Endothelial cell of umbilical vein (primary cell): Measurements from ENCODE around the gene CAMP. TPM values are rescaled to one million over a fixed set of nuclear protein-coding genes. Genes with fewer than 3 reads are reported as not detected.

Experiments
- BruUV-seq: library from RNA; stranded (reverse); fragments of 400-500 nt; replicated peaks from 2 replicates; lab custom pipeline; 2021; lab: Mats Ljungman, UMichigan
- CTCF ChIA-PET: fragments of 300-600, 350-600 bp; sonication (Branson Sonifier 250); formaldehyde crosslinking; loops from one replicate; lab custom pipeline; 2021; ENCODE audit warnings: antibody characterized with exemption, inconsistent platforms; lab: Charles Lee
- POLR2A ChIA-PET: fragments of 300-600, 350-600 bp; sonication (Branson Sonifier 250); formaldehyde crosslinking; loops from one replicate; lab custom pipeline; 2021; ENCODE audit warnings: antibody characterized with exemption, inconsistent platforms; lab: Charles Lee
- DNase-seq: peaks from one replicate; pipeline ENCODE4 v3.0.0-alpha.2; 2011; ENCODE audit warnings: low read depth, low spot score
- FAIRE-seq: peaks from 2 replicates; lab custom pipeline; 2011; peaks lifted over from hg19 to GRCh38; lab: Jason Lieb, UNC
- H2AFZ ChIP-seq: 2 replicates; pipeline ENCODE4 v1.6.0; 2012; ENCODE audit warnings: low read depth, low read length, control low read depth, inconsistent platforms
- H3K27ac ChIP-seq: 2 replicates; pipeline ENCODE4 v1.5.1; 2011; ENCODE audit warnings: low read depth, mild to moderate bottlenecking, control low read depth, low read length, moderate library complexity; ENCODE audit not compliant: insufficient read depth
- H3K27me3 ChIP-seq, 2 experiments: 2 replicates each; pipeline versions ENCODE4 v1.6.0 to v1.6.1; 2011; ENCODE audit warnings: low read length in 2 of 2, mixed read lengths in 1 of 2; ENCODE audit not compliant: control insufficient read depth in 2 of 2, insufficient read depth in 2 of 2
- H3K36me3 ChIP-seq, 2 experiments: 2 replicates in 1 of 2; 3 replicates in 1 of 2; pipeline ENCODE4 v1.5.1; 2011; ENCODE audit warnings: low read length in 2 of 2, mild to moderate bottlenecking in 1 of 2, moderate library complexity in 1 of 2; ENCODE audit not compliant: control insufficient read depth in 2 of 2, insufficient read depth in 2 of 2; ENCODE audit errors: extremely low read depth in 1 of 2
- H3K4me1 ChIP-seq: 3 replicates; pipeline ENCODE4 v1.5.1; 2011; ENCODE audit warnings: mild to moderate bottlenecking, low read length; ENCODE audit not compliant: control insufficient read depth, insufficient read depth; ENCODE audit errors: extremely low read depth
- H3K4me2 ChIP-seq: 2 replicates; pipeline ENCODE4 v1.6.1; 2011; ENCODE audit warnings: low read length, control low read depth, mixed read lengths; ENCODE audit not compliant: insufficient read depth
- H3K4me3 ChIP-seq, 3 experiments: fragments of 200-600 bp in 1 of 3; sonication (generic), shearing (Covaris generic) in 1 of 3; replicated peaks in 1 of 3; 2 replicates each; pipeline ENCODE4 v1.5.1; 2011 to 2016; ENCODE audit warnings: control low read depth in 3 of 3, low read length in 3 of 3, mild to moderate bottlenecking in 2 of 3, inconsistent platforms in 1 of 3, low read depth in 1 of 3, moderate library complexity in 1 of 3; ENCODE audit not compliant: insufficient read depth in 1 of 3
- H3K79me2 ChIP-seq: 2 replicates; pipeline ENCODE4 v1.6.0; 2012; ENCODE audit warnings: low read length, inconsistent platforms; ENCODE audit not compliant: control insufficient read depth, insufficient read depth
- H3K9ac ChIP-seq: replicated peaks from 2 replicates; pipeline ENCODE3; 2011; ENCODE audit warnings: low read length, control low read depth; ENCODE audit not compliant: insufficient read depth; ENCODE audit errors: extremely low read depth
- H3K9me1 ChIP-seq: replicated peaks from 3 replicates; pipeline ENCODE4 v1.6.0; 2011; ENCODE audit warnings: mild to moderate bottlenecking, low read length; ENCODE audit not compliant: control insufficient read depth, insufficient read depth; ENCODE audit errors: extremely low read depth
- H3K9me3 ChIP-seq: replicated peaks from 2 replicates; pipeline ENCODE4 v1.5.1; 2012; ENCODE audit warnings: low read length, inconsistent platforms; ENCODE audit not compliant: control insufficient read depth, insufficient read depth
- H4K20me1 ChIP-seq: replicated peaks from 2 replicates; pipeline ENCODE3; 2011; ENCODE audit warnings: mild to moderate bottlenecking, low read length; ENCODE audit not compliant: control insufficient read depth, insufficient read depth; ENCODE audit errors: extremely low read depth
- CTCF ChIP-seq, 2 donors: IDR thresholded peaks; 1 replicate in 1 of 2; 2 replicates in 1 of 2; pipeline ENCODE4 v1.5.1; 2011; ENCODE audit warnings: low read length in 2 of 2, mild to moderate bottlenecking in 2 of 2, moderate library complexity in 2 of 2, control low read depth in 1 of 2, inconsistent platforms in 1 of 2, low read depth in 1 of 2; ENCODE audit not compliant: insufficient read depth in 1 of 2; ENCODE audit errors: extremely low read depth in 1 of 2
- EZH2 ChIP-seq: IDR thresholded peaks from 2 replicates; pipeline ENCODE4 v1.6.1; 2012; ENCODE audit warnings: borderline replicate concordance, low read depth, mild to moderate bottlenecking, moderate library complexity, low read length, inconsistent platforms; ENCODE audit not compliant: severe bottlenecking
- FOS ChIP-seq: IDR thresholded peaks from 2 replicates; pipeline ENCODE4 v1.6.1; 2011; ENCODE audit warnings: mild to moderate bottlenecking, low read length, moderate library complexity, borderline replicate concordance; ENCODE audit not compliant: insufficient read depth
- GATA2 ChIP-seq: IDR thresholded peaks from 2 replicates; pipeline ENCODE4 v1.7.0; 2011; ENCODE audit warnings: low read depth, mild to moderate bottlenecking, moderate library complexity, mixed read lengths, low read length; ENCODE audit not compliant: insufficient read length, insufficient read depth
- JUN ChIP-seq: IDR thresholded peaks from 2 replicates; pipeline ENCODE4 v1.6.1; 2011; ENCODE audit warnings: borderline replicate concordance, low read depth; ENCODE audit not compliant: insufficient read length, insufficient read depth
- MAX ChIP-seq: IDR thresholded peaks from 2 replicates; pipeline ENCODE4 v1.6.1; 2011; ENCODE audit not compliant: insufficient read depth, insufficient read length
- POLR2AphosphoS5 ChIP-seq: IDR thresholded peaks from 2 replicates; pipeline ENCODE4 v1.6.1; 2012; ENCODE audit warnings: low read depth, mild to moderate bottlenecking, control low read depth, low read length, moderate library complexity; ENCODE audit not compliant: insufficient read depth
- dilution Hi-C: fragments of 300-500 bp; cut with MboI; formaldehyde crosslinking; loops from one replicate; pipeline ENCODE4 v1.15.0; 2019; ENCODE audit warnings: low sequenced_read_pairs; ENCODE audit not compliant: extremely low pct_ligation_motif_present
- intact Hi-C: fragments of 100-400 bp; cut with micrococcal nuclease; formaldehyde crosslinking; loops from one replicate; pipeline ENCODE4 v1.10.0; 2022
- polyA plus RNA-seq, 4 experiments: library from polyadenylated mRNA; depleted of rRNA in 3 of 4; stranded (reverse) in 3 of 4; unstranded in 1 of 4; fragments of >200 nt; gene quantifications; 2 replicates each; pipeline versions ENCODE4 v1.2.1 to v1.2.3, GENCODE V29; 2011 to 2012; ENCODE audit warnings: missing spikeins in 1 of 4
- total RNA-seq: library from RNA; stranded (reverse); gene quantifications from 2 replicates; pipeline ENCODE4 v1.2.3, GENCODE V29; 2021

Gene CAMP
- total and polyA plus RNA-seq, 2 donors (not counting 3 experiments of a cell fraction or from before 2014, with no cell fraction given), result not detected

GRCh38 chr3:48202632-48203031 is 20.7 kb upstream of the CAMP start:
- DNase-seq, result no peak
- Histone ChIP-seq H3K79me2 (no peaks in the 10 kb centered on the region), H3K9me1 (no peaks in the 10 kb centered on the region), H4K20me1 (no peaks in the 10 kb centered on the region), H3K4me2 (no peak overlapping the region), H3K9me3 (no peaks in the 10 kb centered on the region), H3K4me3 (no peak overlapping the region), H3K27ac (no peak overlapping the region), H3K27me3 (no peaks in the 10 kb centered on the region), H3K9ac (no peak overlapping the region), H2AFZ (no peak overlapping the region), H3K36me3 (no peaks in the 10 kb centered on the region), H3K4me1 (no peaks in the 10 kb centered on the region)
- no TSS peak for BruUV-seq
- CTCF ChIA-PET, result no interaction called here
- POLR2A ChIA-PET, result no interaction called here
- TF ChIP-seq JUN (no peak), EZH2 (no peak), CTCF (IDR thresholded peaks at IDR 0.05; ENCODE audit: extremely low read depth in 1 of 2, insufficient read depth in 1 of 2, low read depth in 1 of 2, low read length in 2 of 2) (no peak), FOS (no peak), POLR2AphosphoS5 (no peak), GATA2 (no peak), MAX (no peak)
- FAIRE-seq, result no peak
- intact Hi-C loops, result no loop called here
- dilution Hi-C loops, result no loop called here
